HG03575 (cell line): ENCODE results near the gene SLC35D3.
"Not testable (repeated sequence)": the region's sequence is repeated elsewhere in the genome, so short reads cannot be mapped to it uniquely, and the experiment has no call there.

Experiments
- ATAC-seq: cut with Tn5 transposase; IDR thresholded peaks from one replicate; pipeline ENCODE4 v1.9.1; 2021; ENCODE audit not compliant: unreplicated experiment, insufficient number of reproducible peaks, low FRiP score; ENCODE audit errors: extremely low read depth

The SLC35D3 gene

GRCh38 chr6:136921936-136922684 lies at the start of gene SLC35D3:
Gene SLC35D3, plus strand, starts transcription at chr6:136922301. Its CDS starts 128 bp downstream, at chr6:136922429.
- ATAC-seq = no peak

DNA sequence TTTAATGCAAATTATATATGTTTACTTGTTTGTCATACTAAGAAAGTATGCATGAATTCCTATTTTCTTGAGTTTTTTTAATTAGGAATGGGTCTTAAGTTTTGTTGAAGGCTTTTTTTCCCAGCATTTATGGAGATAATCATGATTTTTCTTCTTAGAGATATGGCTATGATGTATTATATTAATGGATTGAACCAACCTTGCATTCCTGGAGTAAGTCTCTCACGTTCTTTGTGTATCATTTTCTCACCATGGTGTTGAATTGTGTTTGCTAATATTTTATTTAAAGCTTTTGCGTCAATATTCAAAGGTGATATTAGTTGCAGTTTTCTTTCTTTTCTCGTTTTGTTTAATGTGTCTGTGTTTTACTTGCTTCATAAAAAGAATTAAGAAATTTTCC lies 48.4 kb upstream of the SLC35D3 start:
- no peak for ATAC-seq

DNA sequence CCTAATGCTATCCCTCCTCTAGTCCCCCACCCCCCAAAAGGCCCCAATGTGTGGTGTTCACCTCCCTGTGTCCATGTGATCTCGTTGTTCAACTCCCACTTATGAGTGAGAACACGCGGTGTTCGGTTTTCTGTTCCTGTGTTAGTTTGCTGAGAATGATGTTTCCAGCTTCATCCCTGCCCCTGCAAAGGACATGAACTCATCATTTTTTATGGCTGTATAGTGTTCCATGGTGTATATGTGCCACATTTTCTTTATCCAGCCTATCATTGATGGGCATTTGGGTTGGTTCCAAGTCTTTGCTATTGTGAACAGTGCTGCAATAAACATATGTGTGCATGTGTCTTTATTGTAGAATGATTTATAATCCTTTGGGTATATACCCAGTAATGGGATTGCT lies 45.6 kb upstream of the SLC35D3 start:
- ATAC-seq = not testable (repeated sequence)

DNA sequence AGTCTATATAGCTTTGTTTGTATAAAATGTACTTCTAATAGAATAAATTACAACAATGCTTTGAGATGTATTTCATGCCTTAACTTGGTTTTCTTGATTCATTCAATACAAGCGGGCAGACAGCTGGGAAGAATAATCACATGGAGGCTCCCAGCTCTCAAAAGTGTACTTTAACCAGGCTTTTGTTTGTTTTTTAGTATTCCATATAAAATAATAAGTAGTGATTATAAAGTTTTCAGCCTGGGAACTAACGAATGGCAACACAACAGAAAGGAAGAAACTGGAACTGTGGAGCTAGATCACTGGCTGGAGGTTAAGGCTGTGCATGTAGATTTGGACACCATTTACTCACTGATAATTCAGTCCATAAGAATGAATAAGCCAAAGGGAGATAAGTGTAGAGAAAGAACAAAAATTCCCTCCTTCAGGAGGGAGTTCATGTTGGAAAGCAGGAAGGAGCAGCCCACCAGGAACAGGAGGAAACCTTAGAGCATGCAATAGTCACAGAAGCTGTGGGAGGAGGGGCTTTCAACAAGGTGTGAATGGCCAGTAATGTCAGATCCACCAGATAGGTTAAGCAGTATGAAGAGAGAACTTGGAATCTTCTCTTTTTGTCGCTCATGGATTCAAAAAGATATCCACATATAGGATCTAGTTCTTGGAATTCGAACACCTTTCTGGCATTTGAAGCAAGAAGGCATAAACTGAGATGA lies 41.2 kb upstream of the SLC35D3 start:
- ATAC-seq = no peak

GRCh38 chr6:136886091-136886490 lies 36.0 kb upstream of the SLC35D3 start:
- ATAC-seq = no peak

GRCh38 chr6:136887953-136888352 lies 34.1 kb upstream of the SLC35D3 start:
- no peak for ATAC-seq

GRCh38 chr6:136889271-136890193 lies 32.6 kb upstream of the SLC35D3 start:
- ATAC-seq = no peak

GRCh38 chr6:136890194-136890839 lies 31.8 kb upstream of the SLC35D3 start:
- no peak for ATAC-seq

DNA sequence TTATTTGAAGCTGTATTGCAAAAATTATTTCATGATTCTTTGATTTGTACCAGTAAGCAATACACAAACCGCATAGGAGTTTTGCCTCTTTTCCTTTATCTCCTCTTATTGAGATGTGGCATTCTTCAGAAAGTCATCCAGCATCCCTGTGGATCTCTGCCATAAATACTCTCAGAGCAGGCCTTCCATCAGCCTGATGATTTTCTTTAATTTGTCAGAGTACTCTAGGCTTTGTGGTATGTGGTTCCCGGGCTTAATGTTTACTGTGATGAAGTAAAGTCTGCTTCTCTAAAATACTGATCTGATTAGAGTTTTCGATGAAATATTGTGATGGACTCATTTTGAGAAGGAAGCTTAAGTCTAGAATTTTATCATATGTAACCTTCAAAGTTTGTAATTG lies 31.1 kb upstream of the SLC35D3 start:
- no peak for ATAC-seq

DNA sequence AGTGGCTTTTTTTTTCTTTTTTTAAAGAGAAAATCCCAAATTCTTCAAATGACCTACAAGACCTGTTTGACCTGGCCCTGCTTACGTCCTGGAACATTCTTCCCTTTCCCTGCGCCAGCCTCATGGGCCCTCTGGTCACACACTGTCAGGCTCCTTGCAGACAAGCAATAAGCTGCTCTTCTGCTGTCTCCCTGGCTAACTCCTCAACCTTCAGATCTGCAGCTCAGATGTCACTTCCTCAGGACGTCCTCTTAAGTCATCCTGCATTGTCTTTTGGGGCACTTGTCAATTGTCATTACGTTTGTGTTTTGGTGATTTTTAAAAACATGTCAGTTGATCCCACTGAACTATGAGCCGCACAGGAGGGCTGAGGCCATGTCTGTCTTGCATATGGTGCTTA lies 28.9 kb upstream of the SLC35D3 start:
- no peak for ATAC-seq

- no peak for ATAC-seq
These were observed 26.2 kb upstream of the SLC35D3 start for GRCh38 chr6:136895901-136896300.

GRCh38 chr6:136897071-136897470 lies 25.0 kb upstream of the SLC35D3 start:
- ATAC-seq = no peak

GRCh38 chr6:136901212-136901784 lies 20.8 kb upstream of the SLC35D3 start:
- ATAC-seq = no peak

DNA sequence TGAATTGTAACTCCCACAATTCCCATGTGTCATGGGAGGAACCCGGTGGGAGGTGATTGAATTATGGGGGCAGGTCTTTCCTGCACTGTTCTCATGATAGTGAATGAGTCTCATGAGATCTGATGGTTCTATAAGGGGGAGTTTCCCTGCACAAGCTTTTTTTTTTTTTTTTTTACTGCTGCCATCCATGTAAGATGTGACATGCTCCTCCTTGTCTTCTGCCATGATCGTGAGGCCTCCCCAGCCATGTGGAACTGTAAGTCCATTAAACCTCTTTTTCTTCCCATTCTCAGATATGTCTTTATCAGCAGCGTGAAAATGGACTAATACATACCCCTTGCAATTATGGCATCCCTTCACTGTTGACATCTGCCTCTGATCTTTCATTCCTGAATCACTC lies 17.6 kb upstream of the SLC35D3 start:
- ATAC-seq = not testable (repeated sequence)

GRCh38 chr6:136914947-136915346 lies 7.2 kb upstream of the SLC35D3 start:
- ATAC-seq = no peak

- ATAC-seq = no peak
These were observed 3.4 kb upstream of the SLC35D3 start for GRCh38 chr6:136918706-136919105.

DNA sequence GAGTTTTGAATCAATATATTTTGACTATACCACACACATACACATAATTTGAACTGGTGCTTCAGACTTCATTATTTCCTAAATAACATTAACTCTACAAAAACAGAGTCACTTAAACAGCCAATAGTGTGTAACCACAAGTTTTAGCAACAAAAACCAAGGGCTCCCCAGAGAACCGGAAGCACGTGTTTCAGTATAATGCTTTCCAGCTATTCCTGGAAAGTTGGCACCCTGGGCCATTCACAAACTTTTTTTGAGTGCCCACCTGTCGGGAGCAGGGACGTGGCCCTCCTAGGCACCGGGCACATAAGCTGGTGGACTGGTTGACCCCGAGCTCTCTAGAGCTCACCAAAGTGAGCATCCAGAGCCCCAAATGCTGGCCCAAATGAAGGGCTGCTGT lies 1.9 kb upstream of the SLC35D3 start:
- ATAC-seq = no peak

- no peak for ATAC-seq
These were observed 1.3 kb upstream of the SLC35D3 start for GRCh38 chr6:136920671-136921380.
